Spleen (tissue), 11 donors: Measurements from ENCODE around the gene APOLD1. TPM values are rescaled to one million over a fixed set of nuclear protein-coding genes. Genes with fewer than 3 reads are reported as not detected.

ENCODE experiments used
- DNase-seq: peaks from one replicate; pipeline ENCODE4 v3.0.0-alpha.2; 2020
- H3K27ac ChIP-seq, 8 donors: fragments of 200-600 bp; sonication (generic) in 7 of 8; 1 replicate in 4 of 8; 2 replicates in 4 of 8; pipeline versions ENCODE4 v1.5.0 to v1.8.0; 2016 to 2021; ENCODE audit warnings: inconsistent platforms in 4 of 8, mild to moderate bottlenecking in 4 of 8, moderate library complexity in 1 of 8
- H3K27me3 ChIP-seq, 7 donors: fragments of 200-600 bp; sonication (generic) in 6 of 7; replicated peaks in 1 of 7; 1 replicate in 4 of 7; 2 replicates in 3 of 7; pipeline versions ENCODE4 v1.5.0 to v1.8.0; 2016 to 2021; ENCODE audit warnings: inconsistent platforms in 3 of 7, mild to moderate bottlenecking in 1 of 7
- H3K36me3 ChIP-seq, 6 donors: fragments of 200-600 bp; sonication (generic) in 5 of 6; 1 replicate in 4 of 6; 2 replicates in 2 of 6; pipeline versions ENCODE4 v1.5.0 to v1.8.0; 2016 to 2021; ENCODE audit warnings: inconsistent platforms in 2 of 6
- H3K4me1 ChIP-seq, 6 donors: fragments of 200-600 bp; sonication (generic) in 5 of 6; 1 replicate in 3 of 6; 2 replicates in 3 of 6; pipeline versions ENCODE4 v1.5.0 to v1.8.0; 2016 to 2021; ENCODE audit warnings: inconsistent platforms in 3 of 6
- H3K4me3 ChIP-seq, 8 donors: fragments of 200-600 bp; sonication (generic) in 7 of 8; 1 replicate in 4 of 8; 2 replicates in 4 of 8; pipeline versions ENCODE4 v1.5.0 to v1.8.0; 2016 to 2021; ENCODE audit warnings: inconsistent platforms in 4 of 8, mild to moderate bottlenecking in 4 of 8, moderate library complexity in 2 of 8
- H3K9me3 ChIP-seq, 8 donors: fragments of 200-600 bp; sonication (generic) in 7 of 8; 1 replicate in 4 of 8; 2 replicates in 4 of 8; pipeline versions ENCODE4 v1.5.0 to v1.8.0; 2016 to 2021; ENCODE audit warnings: inconsistent platforms in 4 of 8
- POLR2A ChIP-seq, 3 donors: fragments of 450-650 bp; IDR thresholded peaks; one replicate each; pipeline ENCODE4 v1.5.1; 2017; ENCODE audit warnings: antibody characterized with exemption in 3 of 3, mild to moderate bottlenecking in 1 of 3
- POLR2AphosphoS5 ChIP-seq, 3 donors: sonication (generic); formaldehyde crosslinking; IDR thresholded peaks; one replicate each; pipeline ENCODE4 v1.5.1; 2017; ENCODE audit warnings: antibody characterized with exemption in 3 of 3
- WGBS, 5 donors: extraction: QIAGEN DNeasy Blood & Tissue Kit in 3 of 5; methylation state at CpG; one replicate each; pipeline versions ENCODE4 v1.1.5 to v1.1.7; 2013 to 2018; 5-methylcytosine and 5-hydroxymethylcytosine counted together
- intact Hi-C: fragments of 100-400 bp; cut with DNase I; formaldehyde crosslinking; loops from one replicate; pipeline ENCODE4 v1.15.0; 2023; ENCODE audit warnings: low total_unique reads
- polyA plus RNA-seq, 3 donors: library from polyadenylated mRNA; stranded (reverse); fragments of 200-250 nt; gene quantifications; one replicate each; pipeline ENCODE4 v1.2.1, GENCODE V29; 2013
- total RNA-seq, 7 donors: library from RNA; depleted of rRNA in 3 of 7; stranded (reverse); fragments of >200 nt in 3 of 7; fragmentation: NEBNext Ultra II Directional in 4 of 7; extraction: Animal tissue kit (Norgen Biotek cat#: 25700) in 4 of 7; gene quantifications; one replicate each; pipeline versions ENCODE4 v1.1.0 to v1.2.1, GENCODE V29; 2016 to 2021
- TF ChIP-seq, protein P1 (sequence below), 11 experiments: fragments of 200-600 bp in 7 of 11; fragments of 450-650 bp in 4 of 11; sonication (generic) in 4 of 11; IDR thresholded peaks in 8 of 11; conservative IDR thresholded peaks in 3 of 11; 1 replicate in 7 of 11; 2 replicates in 4 of 11; pipeline versions ENCODE4 v1.4.0 to v1.8.0; 2016 to 2021; ENCODE audit warnings: antibody characterized with exemption in 11 of 11, inconsistent platforms in 4 of 11, mild to moderate bottlenecking in 1 of 11
- donor health status: healthy with polysubstance abuse.
- donor health status: DM: no; HTN: no; CAD: no; lungs with moderate emphysema.
- donor health status: DM: no; HTN: no; CAD: no.
- donor health status: Bipolar disorder and iron deficiency.
- donor health status: healthy.
- donor health status: DM: no; HTN: no; CAD: no.
- donor health status: DM: yes; HTN: yes; CAD: no.

Gene APOLD1
- total and polyA plus RNA-seq, 10 donors, result 1.3 to 79.5 (median 12.3) TPM

DNA sequence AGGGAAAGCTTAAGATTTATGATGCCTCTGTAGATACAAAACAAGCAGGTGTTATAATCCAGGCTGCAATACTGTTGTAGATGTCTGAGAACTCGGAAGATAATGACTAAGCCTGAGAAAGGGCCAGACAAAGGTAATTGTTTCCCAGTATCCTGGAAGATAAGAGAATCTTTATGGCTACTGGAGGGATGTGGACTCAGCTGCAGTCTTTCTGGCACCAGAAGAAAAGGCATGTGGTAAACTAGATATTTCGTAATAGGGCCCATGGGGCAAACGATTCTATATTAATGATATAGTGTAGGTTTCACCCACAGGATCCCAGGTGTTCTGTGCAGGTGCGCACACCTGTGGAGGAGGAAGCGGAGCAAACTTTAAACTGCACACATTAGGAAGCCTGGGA, 9.2 kb upstream of the APOLD1 start:
- DNase-seq, result no peak
- 59 to 80% (median 67%) methylated on average over 5 of the region's 5 CpGs for WGBS, 5 donors

DNA sequence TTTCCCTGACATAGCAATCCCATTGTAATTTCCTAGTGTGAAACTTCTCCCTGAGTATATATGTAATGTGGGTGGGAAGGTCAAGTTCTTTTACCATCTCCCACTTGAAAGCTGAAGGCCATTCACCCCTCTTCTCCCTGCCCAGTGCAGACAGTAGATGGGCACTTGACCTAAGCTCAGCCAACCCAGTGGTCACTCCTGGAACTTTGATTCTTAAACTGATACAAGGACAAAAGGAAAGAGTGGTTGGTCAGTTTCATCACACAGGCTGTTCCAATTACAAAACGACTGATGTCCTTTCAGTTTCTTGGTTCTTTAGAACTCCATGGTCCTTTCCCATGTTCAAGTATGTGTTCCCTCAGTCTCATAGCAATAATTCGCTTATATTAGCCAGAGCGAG, 8.4 kb upstream of the APOLD1 start:
- Histone ChIP-seq H3K36me3 (no peaks in the 10 kb centered on the region), H3K4me1 (peaks cover 0 to 9% (median 0%) of the 10 kb centered on the region in 6 donors), H3K4me3 (no peak overlapping the region), H3K27ac (no peak overlapping the region), H3K9me3 (no peaks in the 10 kb centered on the region), H3K27me3 (no peaks in the 10 kb centered on the region)
- intact Hi-C loops, result no loop called here
- TF ChIP-seq POLR2AphosphoS5 (IDR thresholded peaks at IDR 0.05), result no peak
- TF ChIP-seq, protein P1, sequence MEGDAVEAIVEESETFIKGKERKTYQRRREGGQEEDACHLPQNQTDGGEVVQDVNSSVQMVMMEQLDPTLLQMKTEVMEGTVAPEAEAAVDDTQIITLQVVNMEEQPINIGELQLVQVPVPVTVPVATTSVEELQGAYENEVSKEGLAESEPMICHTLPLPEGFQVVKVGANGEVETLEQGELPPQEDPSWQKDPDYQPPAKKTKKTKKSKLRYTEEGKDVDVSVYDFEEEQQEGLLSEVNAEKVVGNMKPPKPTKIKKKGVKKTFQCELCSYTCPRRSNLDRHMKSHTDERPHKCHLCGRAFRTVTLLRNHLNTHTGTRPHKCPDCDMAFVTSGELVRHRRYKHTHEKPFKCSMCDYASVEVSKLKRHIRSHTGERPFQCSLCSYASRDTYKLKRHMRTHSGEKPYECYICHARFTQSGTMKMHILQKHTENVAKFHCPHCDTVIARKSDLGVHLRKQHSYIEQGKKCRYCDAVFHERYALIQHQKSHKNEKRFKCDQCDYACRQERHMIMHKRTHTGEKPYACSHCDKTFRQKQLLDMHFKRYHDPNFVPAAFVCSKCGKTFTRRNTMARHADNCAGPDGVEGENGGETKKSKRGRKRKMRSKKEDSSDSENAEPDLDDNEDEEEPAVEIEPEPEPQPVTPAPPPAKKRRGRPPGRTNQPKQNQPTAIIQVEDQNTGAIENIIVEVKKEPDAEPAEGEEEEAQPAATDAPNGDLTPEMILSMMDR (IDR thresholded peaks at IDR 0.05 in 8 of 11, conservative IDR thresholded peaks at IDR 0.05 in 3 of 11), result no peak
- no peak for TF ChIP-seq POLR2A (IDR thresholded peaks at IDR 0.05)
- no peak for DNase-seq
- WGBS, 5 donors, result 72 to 87% (median 79%) methylated on average over 3 of the region's 3 CpGs

More for the DNA sequence above, 9.2 kb upstream of the APOLD1 start:
- Histone ChIP-seq H3K27me3 (no peaks in the 10 kb centered on the region), H3K36me3 (no peaks in the 10 kb centered on the region), H3K27ac (no peak overlapping the region), H3K4me3 (no peak overlapping the region), H3K4me1 (peaks cover 0 to 9% (median 0%) of the 10 kb centered on the region in 6 donors), H3K9me3 (peaks cover 0 to 4% (median under 1%) of the 10 kb centered on the region in 8 donors)
- intact Hi-C loops, result no loop called here
- TF ChIP-seq POLR2AphosphoS5 (IDR thresholded peaks at IDR 0.05), result no peak
- TF ChIP-seq, protein P1 (IDR thresholded peaks at IDR 0.05 in 8 of 11, conservative IDR thresholded peaks at IDR 0.05 in 3 of 11), result no peak
- no peak for TF ChIP-seq POLR2A (IDR thresholded peaks at IDR 0.05)

DNA sequence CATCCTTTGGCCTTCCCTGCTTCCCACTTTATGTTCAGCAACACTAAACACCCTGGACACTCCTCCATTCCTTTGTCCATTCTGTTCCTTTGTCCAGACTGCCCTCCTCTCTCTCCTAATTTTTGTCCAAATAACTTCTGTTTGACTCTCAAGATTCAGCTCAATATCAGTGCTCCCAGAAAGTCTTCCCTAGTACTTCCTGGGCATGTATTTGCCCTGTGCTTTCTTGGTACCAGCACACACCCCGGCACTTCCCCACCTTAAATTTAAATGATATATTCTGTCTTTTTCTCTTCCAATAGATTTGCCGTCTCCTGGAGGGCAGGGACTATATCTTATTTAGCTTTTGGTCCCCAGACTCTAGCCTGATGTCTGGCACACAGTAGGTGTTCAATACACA, 6.5 kb upstream of the APOLD1 start:
- intact Hi-C loops, result no loop called here
- Histone ChIP-seq H3K9me3 (no peaks in the 10 kb centered on the region), H3K27me3 (no peaks in the 10 kb centered on the region), H3K27ac (no peak overlapping the region), H3K4me1 (peaks cover 0 to 9% (median 0%) of the 10 kb centered on the region in 6 donors), H3K36me3 (no peaks in the 10 kb centered on the region), H3K4me3 (no peak overlapping the region)
- WGBS, 5 donors, result 91 to 95% (median 92%) methylated on average over 2 of the region's 2 CpGs
- TF ChIP-seq POLR2AphosphoS5 (IDR thresholded peaks at IDR 0.05), result no peak
- TF ChIP-seq, protein P1 (IDR thresholded peaks at IDR 0.05 in 8 of 11, conservative IDR thresholded peaks at IDR 0.05 in 3 of 11), result no peak
- no peak for TF ChIP-seq POLR2A (IDR thresholded peaks at IDR 0.05)
- DNase-seq, result no peak

- Histone ChIP-seq H3K36me3 (no peaks in the 10 kb centered on the region), H3K4me3 (no peak overlapping the region), H3K27ac (no peak overlapping the region), H3K4me1 (peaks cover 0 to 9% (median 0%) of the 10 kb centered on the region in 6 donors), H3K27me3 (no peaks in the 10 kb centered on the region), H3K9me3 (no peaks in the 10 kb centered on the region)
- TF ChIP-seq POLR2AphosphoS5 (IDR thresholded peaks at IDR 0.05) (no peak), POLR2A (IDR thresholded peaks at IDR 0.05) (no peak)
- TF ChIP-seq, protein P1 (IDR thresholded peaks at IDR 0.05 in 8 of 11, conservative IDR thresholded peaks at IDR 0.05 in 3 of 11), result no peak
- intact Hi-C loops, result no loop called here
- 24 to 46% (median 39%) methylated on average over 3 of the region's 3 CpGs for WGBS, 5 donors
- DNase-seq, result no peak
These were observed 5.9 kb upstream of the APOLD1 start for GRCh38 chr12:12779529-12779928.
